H9 (cell line): ENCODE data around the gene C6orf62. TPM values are rescaled to one million over a fixed set of nuclear protein-coding genes. Genes with fewer than 3 reads are reported as not detected.

Experiments used
- DNase-seq: peaks from one replicate; pipeline ENCODE4 v3.0.0-alpha.2; 2017
- H2AFZ ChIP-seq: one replicate; pipeline ENCODE4 v1.6.1; 2013; ENCODE audit warnings: mild to moderate bottlenecking, low read length, control low read depth, moderate library complexity
- H2AK5ac ChIP-seq: 2 replicates; pipeline ENCODE4 v1.6.1; 2013; ENCODE audit warnings: low read length, control low read depth, mixed read lengths; ENCODE audit not compliant: insufficient read length
- H2BK120ac ChIP-seq: one replicate; pipeline ENCODE4 v1.6.1; 2013; ENCODE audit warnings: low read depth, mild to moderate bottlenecking, low read length, control low read depth, inconsistent platforms; ENCODE audit not compliant: poor library complexity, severe bottlenecking
- H2BK12ac ChIP-seq: 2 replicates; pipeline ENCODE4 v1.6.1; 2013; ENCODE audit warnings: low read length, control low read depth, mixed read lengths, low read depth; ENCODE audit not compliant: insufficient read length
- H2BK15ac ChIP-seq: 2 replicates; pipeline ENCODE4 v1.6.1; 2013; ENCODE audit warnings: low read depth, low read length, control low read depth
- H2BK20ac ChIP-seq: one replicate; pipeline ENCODE4 v1.6.1; 2013; ENCODE audit warnings: low read depth, mild to moderate bottlenecking, low read length, control low read depth, inconsistent platforms; ENCODE audit not compliant: poor library complexity, severe bottlenecking
- H2BK5ac ChIP-seq: 2 replicates; pipeline ENCODE4 v1.6.1; 2013; ENCODE audit warnings: low read length, control low read depth, mixed read lengths; ENCODE audit not compliant: insufficient read length
- H3K14ac ChIP-seq: 2 replicates; pipeline ENCODE4 v1.6.1; 2013; ENCODE audit warnings: low read length, control low read depth; ENCODE audit not compliant: insufficient read depth
- H3K18ac ChIP-seq: 2 replicates; pipeline ENCODE4 v1.6.1; 2013; ENCODE audit warnings: low read depth, mild to moderate bottlenecking, mixed read lengths, low read length, control low read depth; ENCODE audit not compliant: insufficient read length
- H3K23ac ChIP-seq: 2 replicates; pipeline ENCODE4 v1.6.1; 2013; ENCODE audit warnings: low read length, control low read depth, mixed read lengths, low read depth; ENCODE audit not compliant: insufficient read length
- H3K23me2 ChIP-seq: 2 replicates; pipeline ENCODE4 v1.6.1; 2013; ENCODE audit warnings: low read depth, mild to moderate bottlenecking, mixed read lengths, low read length, control low read depth; ENCODE audit not compliant: insufficient read length, poor library complexity, severe bottlenecking
- H3K27ac ChIP-seq: 2 replicates; pipeline ENCODE4 v1.5.1; 2013; ENCODE audit warnings: low read length, control low read depth, mixed read lengths, low read depth; ENCODE audit not compliant: insufficient read length
- H3K27me3 ChIP-seq: 2 replicates; pipeline ENCODE4 v1.6.1; 2013; ENCODE audit warnings: low read length, control low read depth, inconsistent platforms; ENCODE audit not compliant: insufficient read depth
- H3K4ac ChIP-seq: 2 replicates; pipeline ENCODE4 v1.6.1; 2013; ENCODE audit warnings: low read depth, mild to moderate bottlenecking, control low read depth, inconsistent platforms, low read length, moderate library complexity
- H3K4me1 ChIP-seq: 2 replicates; pipeline ENCODE4 v1.6.1; 2013; ENCODE audit warnings: low read length, control low read depth, inconsistent platforms; ENCODE audit not compliant: insufficient read depth
- H3K4me2 ChIP-seq: 2 replicates; pipeline ENCODE4 v1.6.1; 2013; ENCODE audit warnings: low read length, control low read depth, mixed read lengths; ENCODE audit not compliant: insufficient read length, insufficient read depth
- H3K56ac ChIP-seq: 2 replicates; pipeline ENCODE4 v1.6.1; 2013; ENCODE audit warnings: low read depth, mild to moderate bottlenecking, mixed read lengths, low read length, control low read depth; ENCODE audit not compliant: insufficient read length
- H3K79me1 ChIP-seq: 2 replicates; pipeline ENCODE4 v1.6.1; 2013; ENCODE audit warnings: low read depth, mild to moderate bottlenecking, moderate library complexity, low read length, control low read depth, inconsistent platforms; ENCODE audit not compliant: insufficient read depth, poor library complexity, severe bottlenecking
- H3K79me2 ChIP-seq: 2 replicates; pipeline ENCODE4 v1.6.1; 2013; ENCODE audit warnings: low read length, control low read depth, inconsistent platforms; ENCODE audit not compliant: insufficient read depth
- H3K9ac ChIP-seq: 2 replicates; pipeline ENCODE4 v1.6.1; 2013; ENCODE audit warnings: low read length, control low read depth, mixed read lengths; ENCODE audit not compliant: insufficient read length; ENCODE audit errors: extremely low read depth
- H3K9me3 ChIP-seq: one replicate; pipeline ENCODE4 v1.6.1; 2013; ENCODE audit warnings: low read depth, low read length, inconsistent platforms; ENCODE audit not compliant: control insufficient read depth
- H3T11ph ChIP-seq: one replicate; pipeline ENCODE4 v1.6.1; 2013; ENCODE audit warnings: mild to moderate bottlenecking, low read length, control low read depth, inconsistent platforms
- H4K20me1 ChIP-seq: one replicate; pipeline ENCODE4 v1.6.1; 2013; ENCODE audit not compliant: control insufficient read depth, insufficient read length, insufficient read depth
- H4K5ac ChIP-seq: 2 replicates; pipeline ENCODE4 v1.6.1; 2013; ENCODE audit warnings: low read depth, mild to moderate bottlenecking, mixed read lengths, low read length, control low read depth; ENCODE audit not compliant: insufficient read length
- H4K8ac ChIP-seq: replicated peaks from 2 replicates; pipeline ENCODE4 v1.6.1; 2013; ENCODE audit warnings: low read length, control low read depth, mixed read lengths, low read depth; ENCODE audit not compliant: insufficient read length
- H4K91ac ChIP-seq: 2 replicates; pipeline ENCODE4 v1.6.1; 2013; ENCODE audit warnings: low read depth, mild to moderate bottlenecking, moderate library complexity, mixed read lengths, low read length, control low read depth; ENCODE audit not compliant: insufficient read length
- H3K27ac Mint-ChIP-seq, 3 experiments: 2 replicates in 2 of 3; 3 replicates in 1 of 3; pipeline ENCODE4 v1.8.0; 2020 to 2021; ENCODE audit warnings: mixed read lengths in 3 of 3, mild to moderate bottlenecking in 1 of 3, moderate library complexity in 1 of 3
- H3K27me3 Mint-ChIP-seq: 2 replicates; pipeline ENCODE4 v1.8.0; 2021; ENCODE audit warnings: low read depth, mild to moderate bottlenecking, moderate library complexity, mixed read lengths
- H3K36me3 Mint-ChIP-seq, 3 experiments: 2 replicates in 2 of 3; 3 replicates in 1 of 3; pipeline ENCODE4 v1.8.0; 2020 to 2021; ENCODE audit warnings: low read depth in 3 of 3, mixed read lengths in 3 of 3; ENCODE audit not compliant: insufficient read depth in 1 of 3
- H3K4me1 Mint-ChIP-seq, 2 experiments: 2 replicates each; pipeline ENCODE4 v1.8.0; 2020; ENCODE audit warnings: mixed read lengths in 2 of 2
- H3K4me3 Mint-ChIP-seq, 2 experiments: 2 replicates in 1 of 2; 3 replicates in 1 of 2; pipeline ENCODE4 v1.8.0; 2020 to 2021; ENCODE audit warnings: mild to moderate bottlenecking in 2 of 2, mixed read lengths in 2 of 2, moderate library complexity in 1 of 2
- H3K9me3 Mint-ChIP-seq, 2 experiments: 2 replicates in 1 of 2; 3 replicates in 1 of 2; pipeline ENCODE4 v1.8.0; 2020; ENCODE audit warnings: mild to moderate bottlenecking in 2 of 2, mixed read lengths in 2 of 2, moderate library complexity in 1 of 2
- WGBS: extraction: QIAGEN DNeasy Blood & Tissue Kit; methylation state at CpG from one replicate; pipeline ENCODE4 v1.1.7; 2013; ENCODE audit warnings: missing lambda C conversion rate, low lambda C conversion rate, mixed read lengths; ENCODE audit not compliant: insufficient read length; ENCODE audit errors: extremely low coverage; 5-methylcytosine and 5-hydroxymethylcytosine counted together
- total RNA-seq: library from RNA; stranded (reverse); gene quantifications from 2 replicates; pipeline ENCODE4 v1.2.1, GENCODE V29; 2021
- TF ChIP-seq, protein P1 (sequence below): fragments of 200-600 bp; sonication (generic); conservative IDR thresholded peaks from 3 replicates; pipeline ENCODE4 v1.8.0; 2021; ENCODE audit warnings: antibody characterized with exemption, mild to moderate bottlenecking

Gene C6orf62
- total RNA-seq, 1 experiment from 2014 or later: 125 TPM

DNA sequence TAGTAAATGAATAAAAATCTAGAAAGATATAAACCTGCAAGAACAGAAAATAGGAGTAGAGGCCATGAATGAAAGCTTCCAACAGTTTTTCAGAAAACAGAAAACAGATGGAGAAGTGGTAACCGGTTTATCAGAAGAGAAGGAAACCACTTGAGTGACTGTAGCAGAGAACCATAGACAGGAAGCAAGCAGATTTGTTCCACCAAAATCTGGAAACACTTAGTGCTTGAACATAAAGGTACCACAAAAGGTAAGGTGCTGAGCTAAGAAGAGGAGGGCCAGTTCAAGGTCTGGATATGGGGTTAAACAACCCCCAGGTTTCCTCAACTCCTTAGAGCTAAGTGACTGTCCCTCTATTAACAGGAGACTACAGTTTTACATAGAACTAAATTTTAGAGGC is 63.7 kb downstream of the C6orf62 start:
- Histone ChIP-seq H3K23me2 (no peaks in the 10 kb centered on the region), H3K27ac (no peak overlapping the region), H3K4me2 (no peak overlapping the region), H3K56ac (no peak overlapping the region), H2BK5ac (no peak overlapping the region), H2BK15ac (no peak overlapping the region), H2AFZ (no peak overlapping the region), H4K20me1 (no peaks in the 10 kb centered on the region), H3K9ac (no peak overlapping the region), H2AK5ac (no peak overlapping the region), H3K27me3 (no peaks in the 10 kb centered on the region), H3K79me2 (no peaks in the 10 kb centered on the region; the same call in 1 of the 2 replicates), H3K4me1 (peaks cover 6% of the 10 kb centered on the region; the same call in 1 of the 2 replicates), H3K9me3 (no peaks in the 10 kb centered on the region), H3T11ph (no peak overlapping the region), H4K91ac (no peak overlapping the region), H4K5ac (no peak overlapping the region), H4K8ac (no peak overlapping the region), H3K79me1 (no peaks in the 10 kb centered on the region), H2BK20ac (no peak overlapping the region), H3K23ac (no peak overlapping the region), H3K4ac (no peak overlapping the region), H3K14ac (no peak overlapping the region), H2BK12ac (no peak overlapping the region), H3K18ac (no peak overlapping the region), H2BK120ac (no peak overlapping the region)
- WGBS: no CpG with 5 or more reads among the region's 1 CpG
- Mint-ChIP-seq H3K27me3 (no peaks in the 10 kb centered on the region), H3K27ac (peak overlapping the region in 2 of 3 experiments; percentile 14 to 26; a peak in 3 of 7 replicates), H3K36me3 (peaks cover 16 to 48% (median 46%) of the 10 kb centered on the region in 3 experiments; a peak in 6 of 7 replicates), H3K9me3 (no peaks in the 10 kb centered on the region), H3K4me1 (peaks cover 15 to 17% of the 10 kb centered on the region in 2 experiments), H3K4me3 (no peak overlapping the region)
- DNase-seq: no peak
- TF ChIP-seq, protein P1, sequence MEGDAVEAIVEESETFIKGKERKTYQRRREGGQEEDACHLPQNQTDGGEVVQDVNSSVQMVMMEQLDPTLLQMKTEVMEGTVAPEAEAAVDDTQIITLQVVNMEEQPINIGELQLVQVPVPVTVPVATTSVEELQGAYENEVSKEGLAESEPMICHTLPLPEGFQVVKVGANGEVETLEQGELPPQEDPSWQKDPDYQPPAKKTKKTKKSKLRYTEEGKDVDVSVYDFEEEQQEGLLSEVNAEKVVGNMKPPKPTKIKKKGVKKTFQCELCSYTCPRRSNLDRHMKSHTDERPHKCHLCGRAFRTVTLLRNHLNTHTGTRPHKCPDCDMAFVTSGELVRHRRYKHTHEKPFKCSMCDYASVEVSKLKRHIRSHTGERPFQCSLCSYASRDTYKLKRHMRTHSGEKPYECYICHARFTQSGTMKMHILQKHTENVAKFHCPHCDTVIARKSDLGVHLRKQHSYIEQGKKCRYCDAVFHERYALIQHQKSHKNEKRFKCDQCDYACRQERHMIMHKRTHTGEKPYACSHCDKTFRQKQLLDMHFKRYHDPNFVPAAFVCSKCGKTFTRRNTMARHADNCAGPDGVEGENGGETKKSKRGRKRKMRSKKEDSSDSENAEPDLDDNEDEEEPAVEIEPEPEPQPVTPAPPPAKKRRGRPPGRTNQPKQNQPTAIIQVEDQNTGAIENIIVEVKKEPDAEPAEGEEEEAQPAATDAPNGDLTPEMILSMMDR: no peak

Other genes starting within 250 kb of the C6orf62 start
- gene GPLD1, start 229.6 kb downstream of the C6orf62 start, total RNA-seq: 7.5 and 8.0 TPM in 2 replicates
- 5.2 and 5.4 TPM in 2 replicates for gene ALDH5A1, start 224.2 kb downstream of the C6orf62 start, total RNA-seq
- gene KIAA0319, start 73.0 kb downstream of the C6orf62 start, total RNA-seq: 0.28 and 0.31 TPM in 2 replicates
- 54.7 and 55.6 TPM in 2 replicates for gene TDP2, start 52.3 kb downstream of the C6orf62 start, total RNA-seq
- 38.0 and 40.4 TPM in 2 replicates for gene ACOT13, start 52.1 kb downstream of the C6orf62 start, total RNA-seq
- 106 and 110 TPM in 2 replicates for gene GMNN, start 55.8 kb upstream of the C6orf62 start, total RNA-seq
- not detected in 2 replicates for gene ARMH2, start 79.8 kb upstream of the C6orf62 start, total RNA-seq
- gene RIPOR2, start 216.8 kb upstream of the C6orf62 start, total RNA-seq: 5.0 and 5.1 TPM in 2 replicates